GM21447 (cell line): Measurements from ENCODE around the gene RRAGC.
A peak's percentile ranks its signal among the peaks of the same experiment; 100 is the strongest.
"Not testable (repeated sequence)": the region's sequence is repeated elsewhere in the genome, so short reads cannot be mapped to it uniquely, and the experiment has no call there.

Source experiments
- ATAC-seq: cut with Tn5 transposase; IDR thresholded peaks from one replicate; pipeline ENCODE4 v1.9.1; 2021; ENCODE audit not compliant: unreplicated experiment

Gene RRAGC

GRCh38 chr1:38858833-38859560 is 575 bp downstream of the RRAGC start:
- peak; percentile 39 for ATAC-seq

- ATAC-seq = no peak
Measured at GRCh38 chr1:38852780-38853179, 6.8 kb downstream of the RRAGC start.

- ATAC-seq = no peak
Measured at GRCh38 chr1:38848071-38848470, 11.5 kb downstream of the RRAGC start.

GRCh38 chr1:38846210-38846609 is 13.4 kb downstream of the RRAGC start:
- no peak for ATAC-seq

- not testable (repeated sequence) for ATAC-seq
Measured at GRCh38 chr1:38845088-38845487, 14.5 kb downstream of the RRAGC start.

GRCh38 chr1:38840281-38840680 is 19.3 kb downstream of the RRAGC start:
- no peak for ATAC-seq

GRCh38 chr1:38839363-38839762 is 20.2 kb downstream of the RRAGC start:
- no peak for ATAC-seq

- ATAC-seq = not testable (repeated sequence)
Measured at GRCh38 chr1:38836316-38836715, 23.3 kb downstream of the RRAGC start.

GRCh38 chr1:38834937-38835827 is 24.4 kb downstream of the RRAGC start:
- no peak for ATAC-seq

- ATAC-seq = no peak
Measured at GRCh38 chr1:38834221-38834782, 25.3 kb downstream of the RRAGC start.

GRCh38 chr1:38833146-38833545 is 26.4 kb downstream of the RRAGC start:
- ATAC-seq = no peak

GRCh38 chr1:38832370-38832734 is 27.2 kb downstream of the RRAGC start:
- ATAC-seq = no peak

- no peak for ATAC-seq
Measured at GRCh38 chr1:38831731-38832369, 27.7 kb downstream of the RRAGC start.

GRCh38 chr1:38829368-38829767 is 30.2 kb downstream of the RRAGC start:
- no peak for ATAC-seq

- no peak for ATAC-seq
Measured at GRCh38 chr1:38827318-38827717, 32.3 kb downstream of the RRAGC start.

GRCh38 chr1:38826886-38827285 is 32.7 kb downstream of the RRAGC start:
- ATAC-seq = no peak

GRCh38 chr1:38826262-38826661 is 33.3 kb downstream of the RRAGC start:
- ATAC-seq = no peak

- no peak for ATAC-seq
Measured at GRCh38 chr1:38820860-38821259, 38.7 kb downstream of the RRAGC start.

GRCh38 chr1:38819516-38819915 is 40.1 kb downstream of the RRAGC start:
- ATAC-seq = no peak

- no peak for ATAC-seq
Measured at GRCh38 chr1:38819040-38819439, 40.5 kb downstream of the RRAGC start.

- ATAC-seq = no peak
Measured at GRCh38 chr1:38818175-38818976, 41.2 kb downstream of the RRAGC start.
